SK-N-SH treated with all-trans-retinoic acid at 6 μM for 48 hours (cell line): ENCODE results near the gene PDCD1.

Source experiments
- ATAC-seq: fragments of 200-7000 bp; cut with Tn5 transposase; 3 replicates; pipeline ENCODE4 v1.9.1; 2020; ENCODE audit warnings: mild to moderate bottlenecking, moderate library complexity
- ARNTL ChIP-seq: fragments of 450-650 bp; formaldehyde crosslinking; IDR thresholded peaks from 2 replicates; pipeline ENCODE4 v1.5.0; 2020; ENCODE audit warnings: low read depth, mild to moderate bottlenecking, moderate library complexity, borderline replicate concordance
- BACH2 ChIP-seq: fragments of 250-450 bp; sonication (Bioruptor Pico); IDR thresholded peaks from 2 replicates; pipeline ENCODE4 v1.9.0; 2021; ENCODE audit warnings: mild to moderate bottlenecking, borderline replicate concordance
- CSDC2 ChIP-seq: fragments of 250-450 bp; sonication (Bioruptor Pico); IDR thresholded peaks from 2 replicates; pipeline ENCODE4 v1.5.0; 2020; ENCODE audit warnings: mild to moderate bottlenecking, moderate library complexity
- GLIS3 ChIP-seq: fragments of 250-450 bp; sonication (Bioruptor Pico); IDR thresholded peaks from 2 replicates; pipeline ENCODE4 v1.5.0; 2020; ENCODE audit warnings: mild to moderate bottlenecking, moderate library complexity
- OSR1 ChIP-seq: fragments of 250-450 bp; sonication (Bioruptor Pico); IDR thresholded peaks from 2 replicates; pipeline ENCODE4 v1.8.0; 2022; ENCODE audit warnings: moderate library complexity, mild to moderate bottlenecking, inconsistent platforms
- PPARA ChIP-seq: fragments of 250-450 bp; sonication (Bioruptor Pico); IDR thresholded peaks from 2 replicates; pipeline ENCODE4 v1.5.0; 2020; ENCODE audit warnings: mild to moderate bottlenecking, borderline replicate concordance
- RARB ChIP-seq: fragments of 250-450 bp; sonication (Bioruptor Pico); IDR thresholded peaks from 2 replicates; pipeline ENCODE4 v1.8.0; 2021; ENCODE audit warnings: mild to moderate bottlenecking, moderate library complexity
- SNAI2 ChIP-seq: fragments of 250-450 bp; sonication (Bioruptor Pico); IDR thresholded peaks from 2 replicates; pipeline ENCODE4 v1.5.0; 2020; ENCODE audit warnings: mild to moderate bottlenecking, moderate library complexity
- TCF4 ChIP-seq: fragments of 250-450 bp; sonication (Bioruptor Pico); IDR thresholded peaks from 2 replicates; pipeline ENCODE4 v1.8.0; 2021; ENCODE audit warnings: mild to moderate bottlenecking, moderate library complexity, borderline replicate concordance
- TOX ChIP-seq: fragments of 250-450 bp; sonication (Bioruptor Pico); IDR thresholded peaks from 2 replicates; pipeline ENCODE4 v1.8.0; 2021; ENCODE audit warnings: mild to moderate bottlenecking, moderate library complexity, borderline replicate concordance
- ZC3H10 ChIP-seq: fragments of 250-450 bp; sonication (Bioruptor Pico); IDR thresholded peaks from 2 replicates; pipeline ENCODE4 v1.5.1; 2021; ENCODE audit warnings: mild to moderate bottlenecking, moderate library complexity
- ZFP3 ChIP-seq: fragments of 250-450 bp; sonication (Bioruptor Pico); IDR thresholded peaks from 2 replicates; pipeline ENCODE4 v1.5.0; 2020; ENCODE audit warnings: mild to moderate bottlenecking, moderate library complexity
- ZFP30 ChIP-seq: fragments of 450-650 bp; formaldehyde crosslinking; IDR thresholded peaks from 2 replicates; pipeline ENCODE4 v1.5.0; 2022; ENCODE audit warnings: mild to moderate bottlenecking, moderate library complexity
- ZNF565 ChIP-seq: fragments of 450-650 bp; formaldehyde crosslinking; conservative IDR thresholded peaks from 2 replicates; pipeline ENCODE4 v1.5.0; 2020; ENCODE audit warnings: low read depth, mild to moderate bottlenecking, moderate library complexity
- ZNF70 ChIP-seq: fragments of 450-650 bp; formaldehyde crosslinking; IDR thresholded peaks from 2 replicates; pipeline ENCODE4 v1.5.0; 2020; ENCODE audit warnings: mild to moderate bottlenecking, moderate library complexity
- ZNF8 ChIP-seq: fragments of 450-650 bp; formaldehyde crosslinking; IDR thresholded peaks from 2 replicates; pipeline ENCODE4 v1.5.0; 2020; ENCODE audit warnings: mild to moderate bottlenecking, moderate library complexity
- TF ChIP-seq, protein P1 (sequence below): fragments of 250-450 bp; sonication (Bioruptor Pico); IDR thresholded peaks from 2 replicates; pipeline ENCODE4 v1.5.1; 2021; ENCODE audit warnings: mild to moderate bottlenecking, moderate library complexity
- TF ChIP-seq, protein P2 (sequence below): fragments of 250-450 bp; sonication (Bioruptor Pico); IDR thresholded peaks from 2 replicates; pipeline ENCODE4 v1.5.0; 2020; ENCODE audit warnings: mild to moderate bottlenecking, moderate library complexity
- TF ChIP-seq, protein P3 (sequence below): fragments of 250-450 bp; sonication (Bioruptor Pico); IDR thresholded peaks from 2 replicates; pipeline ENCODE4 v1.8.0; 2020; ENCODE audit warnings: mild to moderate bottlenecking, moderate library complexity, borderline replicate concordance

The PDCD1 gene

DNA sequence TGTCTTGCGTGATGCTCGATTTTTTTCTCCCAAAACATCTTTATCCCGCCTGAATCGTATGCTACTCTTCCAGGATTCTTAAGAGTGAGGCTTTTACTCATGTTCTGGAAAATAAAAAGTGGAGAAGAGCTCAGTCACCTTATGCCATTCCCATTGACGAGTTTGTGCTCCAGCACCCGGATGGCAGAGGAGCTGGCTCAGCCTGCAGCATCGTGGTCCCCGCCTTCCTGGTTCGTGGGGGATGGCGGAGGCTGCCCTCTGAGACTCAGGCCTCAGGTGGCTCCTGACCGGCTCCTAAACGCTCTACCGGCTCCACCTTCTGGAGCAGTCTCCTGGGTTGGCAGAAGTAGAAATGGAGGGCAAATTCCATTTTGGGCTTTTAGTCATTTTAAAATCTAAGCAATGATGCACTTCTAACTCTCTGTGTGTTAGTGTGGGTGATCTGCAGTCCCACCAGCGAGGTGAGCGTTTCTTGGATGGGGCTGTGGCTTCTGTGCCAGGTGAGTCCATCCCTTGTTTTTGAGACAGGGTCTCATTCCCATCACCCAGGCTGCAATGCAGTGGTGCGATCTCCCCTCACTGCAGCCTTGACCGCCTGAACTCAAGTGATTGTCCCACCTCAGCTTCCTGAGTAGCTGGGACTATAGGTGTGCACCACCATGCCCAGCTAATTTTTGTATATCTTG, 38.7 kb upstream of the PDCD1 start:
- no peak for TF ChIP-seq ZC3H10 (CRISPR knock-in tag)
- no peak for TF ChIP-seq OSR1
- TF ChIP-seq, protein P1, sequence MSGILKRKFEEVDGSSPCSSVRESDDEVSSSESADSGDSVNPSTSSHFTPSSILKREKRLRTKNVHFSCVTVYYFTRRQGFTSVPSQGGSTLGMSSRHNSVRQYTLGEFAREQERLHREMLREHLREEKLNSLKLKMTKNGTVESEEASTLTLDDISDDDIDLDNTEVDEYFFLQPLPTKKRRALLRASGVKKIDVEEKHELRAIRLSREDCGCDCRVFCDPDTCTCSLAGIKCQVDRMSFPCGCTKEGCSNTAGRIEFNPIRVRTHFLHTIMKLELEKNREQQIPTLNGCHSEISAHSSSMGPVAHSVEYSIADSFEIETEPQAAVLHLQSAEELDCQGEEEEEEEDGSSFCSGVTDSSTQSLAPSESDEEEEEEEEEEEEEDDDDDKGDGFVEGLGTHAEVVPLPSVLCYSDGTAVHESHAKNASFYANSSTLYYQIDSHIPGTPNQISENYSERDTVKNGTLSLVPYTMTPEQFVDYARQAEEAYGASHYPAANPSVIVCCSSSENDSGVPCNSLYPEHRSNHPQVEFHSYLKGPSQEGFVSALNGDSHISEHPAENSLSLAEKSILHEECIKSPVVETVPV (CRISPR knock-in tag), result no peak
- TF ChIP-seq, protein P2, sequence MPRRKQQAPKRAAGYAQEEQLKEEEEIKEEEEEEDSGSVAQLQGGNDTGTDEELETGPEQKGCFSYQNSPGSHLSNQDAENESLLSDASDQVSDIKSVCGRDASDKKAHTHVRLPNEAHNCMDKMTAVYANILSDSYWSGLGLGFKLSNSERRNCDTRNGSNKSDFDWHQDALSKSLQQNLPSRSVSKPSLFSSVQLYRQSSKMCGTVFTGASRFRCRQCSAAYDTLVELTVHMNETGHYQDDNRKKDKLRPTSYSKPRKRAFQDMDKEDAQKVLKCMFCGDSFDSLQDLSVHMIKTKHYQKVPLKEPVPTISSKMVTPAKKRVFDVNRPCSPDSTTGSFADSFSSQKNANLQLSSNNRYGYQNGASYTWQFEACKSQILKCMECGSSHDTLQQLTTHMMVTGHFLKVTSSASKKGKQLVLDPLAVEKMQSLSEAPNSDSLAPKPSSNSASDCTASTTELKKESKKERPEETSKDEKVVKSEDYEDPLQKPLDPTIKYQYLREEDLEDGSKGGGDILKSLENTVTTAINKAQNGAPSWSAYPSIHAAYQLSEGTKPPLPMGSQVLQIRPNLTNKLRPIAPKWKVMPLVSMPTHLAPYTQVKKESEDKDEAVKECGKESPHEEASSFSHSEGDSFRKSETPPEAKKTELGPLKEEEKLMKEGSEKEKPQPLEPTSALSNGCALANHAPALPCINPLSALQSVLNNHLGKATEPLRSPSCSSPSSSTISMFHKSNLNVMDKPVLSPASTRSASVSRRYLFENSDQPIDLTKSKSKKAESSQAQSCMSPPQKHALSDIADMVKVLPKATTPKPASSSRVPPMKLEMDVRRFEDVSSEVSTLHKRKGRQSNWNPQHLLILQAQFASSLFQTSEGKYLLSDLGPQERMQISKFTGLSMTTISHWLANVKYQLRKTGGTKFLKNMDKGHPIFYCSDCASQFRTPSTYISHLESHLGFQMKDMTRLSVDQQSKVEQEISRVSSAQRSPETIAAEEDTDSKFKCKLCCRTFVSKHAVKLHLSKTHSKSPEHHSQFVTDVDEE (CRISPR knock-in tag), result no peak
- no peak for TF ChIP-seq ARNTL (CRISPR knock-in tag)
- TF ChIP-seq CSDC2 (CRISPR knock-in tag), result no peak
- TF ChIP-seq SNAI2 (CRISPR knock-in tag), result no peak
- no peak for ATAC-seq

DNA sequence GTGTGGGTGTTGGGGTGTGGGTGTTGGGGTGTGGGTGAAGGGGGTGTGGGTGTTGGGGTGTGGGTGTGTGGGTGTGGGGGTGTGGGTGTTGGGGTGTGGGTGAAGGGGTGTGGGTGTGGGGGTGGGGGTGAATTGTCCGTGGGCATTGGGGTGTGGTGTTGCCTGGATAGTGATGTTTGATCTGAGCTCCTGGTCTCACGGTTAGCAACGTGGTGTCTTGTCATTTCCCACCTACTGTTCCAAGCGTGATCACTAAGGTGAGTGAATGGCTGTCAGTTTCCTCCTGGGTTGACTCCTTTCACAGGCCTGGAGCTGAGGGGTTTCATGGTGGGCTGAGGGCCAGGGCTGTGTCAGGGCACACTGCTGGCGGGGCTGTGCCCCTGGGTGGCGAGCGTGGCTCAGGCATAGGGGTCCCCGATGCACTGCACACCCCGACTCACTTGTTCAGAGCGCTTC, 38.1 kb upstream of the PDCD1 start:
- ATAC-seq, result no peak
- TF ChIP-seq ZFP3 (CRISPR knock-in tag) (no peak), GLIS3 (CRISPR knock-in tag) (no peak), TOX (CRISPR knock-in tag) (no peak), ZNF8 (CRISPR knock-in tag) (no peak), RARB (CRISPR knock-in tag) (no peak), BACH2 (CRISPR knock-in tag) (no peak), TCF4 (CRISPR knock-in tag) (no peak), SNAI2 (CRISPR knock-in tag) (no peak), ARNTL (CRISPR knock-in tag) (no peak), ZNF565 (CRISPR knock-in tag) (no peak), ZNF70 (CRISPR knock-in tag) (no peak), PPARA (CRISPR knock-in tag) (no peak), ZFP30 (no peak)
- TF ChIP-seq, protein P1 (CRISPR knock-in tag), result no peak
- TF ChIP-seq, protein P2 (CRISPR knock-in tag), result no peak
- TF ChIP-seq, protein P3, sequence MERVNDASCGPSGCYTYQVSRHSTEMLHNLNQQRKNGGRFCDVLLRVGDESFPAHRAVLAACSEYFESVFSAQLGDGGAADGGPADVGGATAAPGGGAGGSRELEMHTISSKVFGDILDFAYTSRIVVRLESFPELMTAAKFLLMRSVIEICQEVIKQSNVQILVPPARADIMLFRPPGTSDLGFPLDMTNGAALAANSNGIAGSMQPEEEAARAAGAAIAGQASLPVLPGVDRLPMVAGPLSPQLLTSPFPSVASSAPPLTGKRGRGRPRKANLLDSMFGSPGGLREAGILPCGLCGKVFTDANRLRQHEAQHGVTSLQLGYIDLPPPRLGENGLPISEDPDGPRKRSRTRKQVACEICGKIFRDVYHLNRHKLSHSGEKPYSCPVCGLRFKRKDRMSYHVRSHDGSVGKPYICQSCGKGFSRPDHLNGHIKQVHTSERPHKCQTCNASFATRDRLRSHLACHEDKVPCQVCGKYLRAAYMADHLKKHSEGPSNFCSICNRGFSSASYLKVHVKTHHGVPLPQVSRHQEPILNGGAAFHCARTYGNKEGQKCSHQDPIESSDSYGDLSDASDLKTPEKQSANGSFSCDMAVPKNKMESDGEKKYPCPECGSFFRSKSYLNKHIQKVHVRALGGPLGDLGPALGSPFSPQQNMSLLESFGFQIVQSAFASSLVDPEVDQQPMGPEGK (CRISPR knock-in tag), result no peak
